ENCODE data around the gene CDKN2A. TPM values are rescaled to one million over a fixed set of nuclear protein-coding genes. Genes with fewer than 3 reads are reported as not detected.
"Not testable (repeated sequence)": the region's sequence is repeated elsewhere in the genome, so short reads cannot be mapped to it uniquely, and the experiment has no call there.

The CDKN2A gene
- total and polyA plus RNA-seq, 11 donors = 0.40 to 1.7 (median 0.85) TPM; not detected in 4

GRCh38 chr9:21965401-21965951 is 28.7 kb downstream of the CDKN2A start:
- ATAC-seq = peak in 3 of 4 donors; percentile 45 to 67 (median 64)
- H3K27me3 ChIP-seq = peaks cover 55 to 95% (median 80%) of the 10 kb centered on the region in 9 donors
- H3K9me3 ChIP-seq = peaks cover 0 to 14% (median 0%) of the 10 kb centered on the region in 12 donors
- TF ChIP-seq CTCF (IDR thresholded peaks at IDR 0.05) (peak in 3 of 12 donors; percentile 6 to 17 (median 16)), POLR2A (IDR thresholded peaks at IDR 0.05) (no peak)
- peak in 2 of 5 donors; percentile 39 to 68 for DNase-seq
- H3K27ac ChIP-seq = no peak overlapping the region
- WGBS, 4 donors = 2 to 3% (median 2%) methylated on average over 30 of the region's 30 CpGs
- H3K4me3 ChIP-seq = peak overlapping the region in 9 of 12 donors; percentile 5 to 52 (median 16)
- H3K4me1 ChIP-seq = peaks cover 0 to 26% (median 10%) of the 10 kb centered on the region in 12 donors
- no peaks in the 10 kb centered on the region for H3K36me3 ChIP-seq
- intact Hi-C loops (cut with DNase I) = loop anchor here in 1 of 10 donors (5.0 kb wide), 1 partner anchor 42 kb away; the partner anchor contains the start of gene CDKN2B

GRCh38 chr9:21964925-21965385 is 29.2 kb downstream of the CDKN2A start:
- 1 to 2% (median 2%) methylated on average over 24 to 29 of the region's 29 CpGs for WGBS, 4 donors
- DNase-seq (no peak), ATAC-seq (peak in 3 of 4 donors; percentile 22 to 46 (median 46))
- Histone ChIP-seq H3K4me3 (peak overlapping the region in 10 of 12 donors; percentile 5 to 52 (median 15)), H3K9me3 (peaks cover 0 to 14% (median 0%) of the 10 kb centered on the region in 12 donors), H3K4me1 (peaks cover 0 to 26% (median 10%) of the 10 kb centered on the region in 12 donors), H3K36me3 (no peaks in the 10 kb centered on the region), H3K27ac (no peak overlapping the region), H3K27me3 (peaks cover 50 to 90% (median 75%) of the 10 kb centered on the region in 9 donors)
- intact Hi-C loops (cut with DNase I) = loop anchor here in 1 of 10 donors (5.0 kb wide), 1 partner anchor 42 kb away; the partner anchor contains the start of gene CDKN2B
- TF ChIP-seq POLR2A (IDR thresholded peaks at IDR 0.05) (no peak), CTCF (IDR thresholded peaks at IDR 0.05) (no peak)

GRCh38 chr9:21961569-21961968 is 32.6 kb downstream of the CDKN2A start:
- Histone ChIP-seq H3K9me3 (peaks cover 0 to 14% (median 0%) of the 10 kb centered on the region in 12 donors), H3K27me3 (peaks cover 18 to 61% (median 42%) of the 10 kb centered on the region in 9 donors), H3K36me3 (no peaks in the 10 kb centered on the region), H3K4me3 (no peak overlapping the region), H3K27ac (no peak overlapping the region), H3K4me1 (peaks cover 0 to 14% (median 9%) of the 10 kb centered on the region in 12 donors)
- intact Hi-C loops (cut with DNase I) = no loop called here
- 93 to 99% (median 93%) methylated on average over 2 of the region's 2 CpGs for WGBS, 4 donors
- DNase-seq (no peak), ATAC-seq (no peak)
- TF ChIP-seq CTCF (IDR thresholded peaks at IDR 0.05) (no peak), POLR2A (IDR thresholded peaks at IDR 0.05) (no peak)

GRCh38 chr9:21959268-21959667 is 34.9 kb downstream of the CDKN2A start:
- H3K4me1 ChIP-seq; intact Hi-C loops (cut with DNase I); H3K4me3 ChIP-seq; H3K27ac ChIP-seq; DNase-seq; ATAC-seq; H3K36me3 ChIP-seq: not testable (repeated sequence)
- H3K9me3 ChIP-seq = peaks cover 0 to 14% (median 0%) of the 10 kb centered on the region in 12 donors
- peaks cover 0 to 38% (median 20%) of the 10 kb centered on the region in 9 donors for H3K27me3 ChIP-seq
- 89 to 97% (median 95%) methylated on average over 6 to 33 of the region's 33 CpGs for WGBS, 4 donors
